Stimulated activated naive CD8-positive, alpha-beta T cell treated with anti-CD3 and anti-CD28 coated beads, Interleukin-15, Interleukin-2, amounts not matched to agents 100 U/mL and 50 U/mL, for 24 hours (primary cell): ENCODE results near the gene INSM1.

Experiments
- ATAC-seq: fragments of 150-1000 bp; cut with Tn5 transposase; one replicate; pipeline ENCODE4 v1.10.0; 2021
- DNase-seq: peaks from one replicate; pipeline ENCODE4 v3.0.0; 2021

INSM1 gene

DNA sequence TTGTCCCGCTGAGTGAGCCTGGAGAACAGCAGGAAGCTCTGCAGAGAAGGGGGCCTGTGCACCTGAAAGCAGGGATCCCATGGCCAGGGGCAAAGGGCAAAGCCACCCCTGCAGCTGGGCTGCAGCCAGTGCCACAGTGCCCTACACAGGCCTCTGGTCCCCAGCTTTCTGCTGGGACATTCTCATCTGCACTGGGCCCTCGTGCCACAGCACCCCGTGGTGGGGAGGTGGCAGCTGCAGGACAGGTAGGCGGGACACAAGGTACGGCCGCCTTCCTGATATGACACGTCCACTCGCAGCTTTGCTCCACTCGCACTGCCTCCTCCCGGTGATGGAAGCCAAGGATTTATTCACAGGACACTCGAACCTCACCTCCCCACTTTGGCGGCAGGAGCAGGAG, 27.2 kb downstream of the INSM1 start:
- ATAC-seq: no peak

DNA sequence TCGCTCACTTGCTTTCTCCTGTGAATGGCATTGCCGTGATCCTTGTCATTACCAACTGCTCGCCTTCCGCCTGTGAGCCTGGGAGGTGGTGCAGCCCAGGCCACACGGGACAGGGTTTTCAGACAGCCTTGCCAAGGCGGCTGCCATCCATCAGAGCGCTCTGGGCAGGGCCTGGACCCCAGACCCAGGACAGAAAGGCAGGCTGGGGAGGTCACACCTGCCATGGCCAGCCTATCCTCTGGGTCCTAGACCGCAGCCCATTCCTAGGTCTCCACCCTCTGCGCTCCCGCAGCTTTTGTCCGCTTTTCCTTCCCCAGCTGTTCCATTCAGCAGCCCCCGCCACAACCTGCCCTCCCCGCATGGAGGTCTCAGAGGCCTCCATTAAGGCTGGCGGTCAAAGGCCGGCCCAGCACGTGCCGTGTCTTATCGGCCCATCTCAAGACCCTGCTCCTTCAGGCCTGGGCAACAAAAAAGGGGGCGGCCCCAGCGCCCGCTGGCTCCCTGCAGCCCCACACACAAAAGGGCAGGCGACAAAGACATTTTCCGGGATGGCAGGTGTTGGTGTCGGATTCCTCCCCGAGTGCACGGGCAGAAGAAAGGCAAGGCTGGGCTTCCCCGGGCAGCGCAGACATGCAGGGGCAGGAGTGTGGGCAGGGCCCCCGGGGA, 28.1 kb downstream of the INSM1 start:
- no peak for ATAC-seq
- no peak for DNase-seq

More for the DNA sequence above, 27.2 kb downstream of the INSM1 start:
- no peak for DNase-seq

DNA sequence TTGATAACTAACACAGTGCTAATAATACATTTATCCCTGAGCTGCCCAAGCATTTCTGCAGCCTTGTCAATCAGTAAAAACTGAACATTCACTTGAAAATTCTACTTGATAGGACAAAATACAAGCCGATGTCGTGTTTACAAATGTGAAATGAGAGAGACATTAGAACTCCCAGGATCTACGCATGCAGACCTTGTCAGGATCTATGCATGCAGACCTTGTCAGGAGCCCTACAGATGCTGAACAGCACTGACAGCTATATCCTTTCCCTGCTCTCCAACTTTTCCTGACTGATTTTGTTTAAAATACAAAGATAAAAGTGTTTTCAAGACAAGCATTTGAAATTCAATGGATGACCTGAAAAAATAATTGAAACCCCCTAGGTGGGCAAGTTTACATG, 28.9 kb downstream of the INSM1 start:
- DNase-seq (no peak), ATAC-seq (no peak)

- ATAC-seq (no peak), DNase-seq (no peak)
Observed at GRCh38 chr20:20398123-20398522, 30.2 kb downstream of the INSM1 start.

DNA sequence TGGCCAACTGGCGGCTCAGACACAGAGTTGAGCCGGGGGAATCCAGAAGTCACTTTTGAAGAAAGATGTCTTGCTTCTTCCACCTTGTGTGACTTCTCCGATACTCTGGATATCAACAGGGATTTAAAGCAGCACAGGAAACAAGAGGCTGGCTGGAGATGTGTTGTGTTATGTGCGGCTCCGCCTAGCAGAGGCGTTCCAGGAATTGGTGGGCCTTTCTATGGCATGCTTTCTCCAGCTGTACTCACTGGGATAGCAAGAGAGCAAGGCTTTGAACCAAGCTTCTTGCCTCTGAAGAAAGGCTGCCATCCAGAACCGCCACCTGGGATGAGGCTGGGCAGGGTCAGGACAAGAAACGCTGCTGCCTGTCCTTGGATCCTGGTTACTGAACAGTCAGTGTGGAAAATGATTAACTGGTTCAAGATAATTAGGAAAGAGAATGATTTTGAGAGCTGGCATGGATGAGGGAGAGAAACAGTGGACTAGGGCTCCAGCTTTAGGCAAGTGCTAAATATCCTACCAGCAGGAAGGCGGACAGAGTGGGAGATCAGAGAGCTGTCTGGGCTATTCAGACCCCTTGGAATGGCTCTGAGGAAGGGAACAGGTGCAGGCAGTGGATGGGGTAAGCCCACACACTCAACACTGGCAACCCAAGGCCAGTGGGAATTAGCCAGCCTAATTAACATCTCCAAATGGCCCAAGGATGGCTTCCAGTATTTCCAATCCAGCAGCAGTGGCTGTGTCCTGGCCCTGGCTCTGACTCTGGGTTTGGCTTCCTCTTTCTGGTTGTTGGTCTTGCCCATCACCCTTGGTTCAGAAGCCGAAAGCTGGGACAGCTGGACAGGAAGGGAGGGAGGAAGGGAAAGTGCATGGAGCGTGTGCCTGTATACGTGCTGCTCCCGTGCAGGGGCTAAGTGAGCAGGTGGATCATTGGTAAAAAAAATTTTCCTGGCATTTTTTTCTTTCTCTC, 31.9 kb downstream of the INSM1 start:
- no peak for DNase-seq
- no peak for ATAC-seq

- DNase-seq: no peak
- ATAC-seq: no peak
Observed at GRCh38 chr20:20401991-20402390, 34.1 kb downstream of the INSM1 start.

DNA sequence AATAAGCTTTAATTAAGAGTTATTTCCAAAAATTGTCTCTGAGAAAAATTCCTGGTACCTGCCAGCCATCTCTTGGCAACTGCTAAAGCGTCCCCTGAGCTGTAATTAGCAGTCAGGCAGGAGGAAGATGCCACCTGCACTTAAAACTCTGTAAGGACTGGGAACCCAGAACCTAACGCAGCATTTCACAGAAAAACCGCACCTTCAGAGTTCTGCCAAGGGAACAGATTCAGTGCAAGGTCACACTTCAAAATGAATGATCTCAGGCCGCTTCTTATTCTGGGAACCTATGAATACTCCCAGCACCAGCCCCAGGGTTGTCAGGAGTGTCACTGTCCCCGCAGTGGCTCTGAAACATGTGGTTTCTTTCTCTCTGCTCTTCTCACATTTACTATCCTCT, 36.7 kb downstream of the INSM1 start:
- no peak for ATAC-seq
- no peak for DNase-seq

GRCh38 chr20:20405623-20406022, 37.7 kb downstream of the INSM1 start:
- no peak for ATAC-seq
- DNase-seq: no peak

DNA sequence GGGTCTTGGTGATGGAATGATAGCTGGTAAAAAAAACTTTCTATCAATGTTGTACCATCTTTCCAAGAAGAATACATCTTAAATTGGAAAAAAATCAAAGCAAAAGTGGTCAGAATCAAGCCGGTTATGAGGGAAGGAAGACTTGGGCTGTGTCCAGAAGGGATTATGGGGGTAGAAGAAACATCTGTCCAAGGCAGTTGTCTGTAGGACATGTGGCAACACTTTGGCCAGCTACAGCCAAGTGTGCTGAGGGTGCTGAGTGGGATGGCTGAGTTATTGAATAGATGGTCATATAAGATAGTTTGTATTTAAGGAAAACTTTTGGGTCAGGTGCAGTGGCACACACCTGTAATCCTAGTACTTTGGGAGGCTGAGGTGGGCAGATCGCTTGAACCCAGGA, 38.4 kb downstream of the INSM1 start:
- DNase-seq (no peak), ATAC-seq (no peak)

DNA sequence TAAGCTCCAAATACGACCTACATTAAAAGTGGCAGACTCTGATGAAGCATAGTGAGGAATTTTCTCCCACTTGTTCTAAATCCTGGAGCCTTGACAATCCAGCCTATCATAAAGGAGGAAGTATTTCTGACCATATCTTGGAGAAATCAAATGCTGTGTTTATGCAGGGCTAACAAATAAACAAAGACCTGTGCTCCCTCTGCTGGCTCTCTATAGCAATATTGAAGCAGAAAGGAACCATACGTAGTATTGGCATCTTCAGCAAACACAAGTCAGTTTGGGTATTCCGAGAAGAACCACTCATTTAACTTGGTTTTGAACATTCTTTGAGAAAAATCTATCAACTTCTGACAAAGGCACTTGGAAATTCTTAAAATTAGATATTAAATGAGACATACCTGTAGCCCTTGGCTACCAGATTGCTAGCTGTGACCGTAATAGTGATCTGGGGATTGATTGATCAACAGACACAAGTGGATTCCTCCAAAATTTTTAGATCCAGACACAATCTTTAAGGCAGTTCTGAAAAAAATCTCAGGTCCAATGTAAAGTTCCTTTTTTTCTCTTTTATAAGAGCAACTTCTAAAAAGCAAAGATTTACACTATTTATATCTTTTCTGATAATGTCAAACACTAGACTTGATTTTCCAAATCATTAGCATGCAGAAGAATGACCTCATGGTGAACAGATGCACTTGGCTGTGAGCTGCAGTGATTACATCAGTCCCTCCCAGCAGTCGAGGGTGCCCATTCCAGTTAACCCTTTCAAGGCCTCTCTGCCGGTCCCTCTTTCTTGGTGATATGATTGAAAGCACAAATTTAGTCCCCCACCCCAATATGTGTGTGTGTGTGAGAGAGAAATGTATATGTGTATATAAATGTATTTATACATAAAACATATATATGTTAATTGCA, 40.2 kb downstream of the INSM1 start:
- DNase-seq (no peak), ATAC-seq (no peak)

DNA sequence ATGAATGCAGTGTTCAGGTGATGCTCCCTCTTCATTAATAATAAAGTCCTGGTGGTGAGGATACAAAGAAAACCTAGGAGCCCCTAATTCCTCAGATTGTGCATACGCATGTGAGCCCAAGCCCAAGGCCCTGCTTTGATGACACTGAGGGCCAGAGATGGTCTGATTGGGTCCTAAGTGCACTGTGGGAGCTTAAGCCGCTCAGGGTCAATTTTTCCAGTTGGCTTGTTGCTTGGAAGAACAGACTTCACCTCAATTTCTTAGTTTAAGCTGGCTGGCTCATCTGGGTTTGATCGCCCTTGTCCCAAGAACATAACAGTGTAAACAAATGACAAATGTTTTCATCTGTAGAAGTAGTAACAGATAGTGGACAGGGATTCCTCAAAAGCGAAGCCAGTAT, 41.4 kb downstream of the INSM1 start:
- no peak for ATAC-seq
- DNase-seq: no peak

GRCh38 chr20:20410678-20411077, 42.8 kb downstream of the INSM1 start:
- no peak for ATAC-seq
- DNase-seq: no peak

- ATAC-seq: no peak
- no peak for DNase-seq
Observed at GRCh38 chr20:20411402-20411801, 43.5 kb downstream of the INSM1 start.

GRCh38 chr20:20411836-20412235, 43.9 kb downstream of the INSM1 start:
- DNase-seq: no peak
- ATAC-seq: no peak

DNA sequence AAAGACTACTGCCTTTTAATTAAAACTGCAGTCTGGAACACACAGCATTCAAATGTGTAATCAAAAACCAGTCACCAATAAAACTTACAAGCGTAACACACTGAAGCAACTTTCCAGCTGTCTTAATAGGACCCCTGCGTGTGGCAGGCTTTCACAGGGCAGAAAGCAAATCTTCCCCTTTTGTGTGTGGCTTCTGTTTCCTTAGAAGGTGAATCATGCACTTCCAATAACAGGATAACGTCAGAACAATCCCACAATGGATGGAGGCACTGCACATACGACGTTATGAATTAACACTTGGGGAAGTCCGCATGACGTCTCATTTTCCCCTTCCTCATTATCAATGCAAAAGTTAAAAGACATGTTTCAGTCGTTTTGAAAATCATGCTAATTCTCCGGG, 44.8 kb downstream of the INSM1 start:
- ATAC-seq: peak; percentile 84
- peak; percentile 32 for DNase-seq

DNA sequence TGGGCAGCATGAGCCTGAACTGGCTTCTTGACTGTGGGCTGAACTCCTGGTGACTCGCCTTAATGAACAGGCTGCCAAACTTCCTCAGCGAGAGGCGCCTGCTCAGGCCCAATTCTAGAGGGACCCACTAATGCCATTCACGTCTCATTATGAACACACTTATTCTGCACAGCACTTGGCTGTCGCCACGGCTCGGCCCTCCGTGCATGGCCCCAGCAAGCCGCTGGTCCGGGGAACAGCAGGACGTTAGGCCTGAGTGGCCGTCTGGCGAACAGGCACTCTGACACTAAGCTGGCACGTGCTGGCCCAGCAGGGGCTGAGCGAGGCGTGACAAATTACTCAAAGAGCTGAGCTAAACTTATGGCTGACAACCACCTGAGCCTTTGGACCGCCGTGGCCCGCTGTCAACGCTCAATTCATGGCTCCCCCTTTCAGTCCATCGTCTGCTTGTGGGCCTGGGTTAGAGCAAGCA, 45.9 kb downstream of the INSM1 start:
- DNase-seq (no peak), ATAC-seq (no peak)

DNA sequence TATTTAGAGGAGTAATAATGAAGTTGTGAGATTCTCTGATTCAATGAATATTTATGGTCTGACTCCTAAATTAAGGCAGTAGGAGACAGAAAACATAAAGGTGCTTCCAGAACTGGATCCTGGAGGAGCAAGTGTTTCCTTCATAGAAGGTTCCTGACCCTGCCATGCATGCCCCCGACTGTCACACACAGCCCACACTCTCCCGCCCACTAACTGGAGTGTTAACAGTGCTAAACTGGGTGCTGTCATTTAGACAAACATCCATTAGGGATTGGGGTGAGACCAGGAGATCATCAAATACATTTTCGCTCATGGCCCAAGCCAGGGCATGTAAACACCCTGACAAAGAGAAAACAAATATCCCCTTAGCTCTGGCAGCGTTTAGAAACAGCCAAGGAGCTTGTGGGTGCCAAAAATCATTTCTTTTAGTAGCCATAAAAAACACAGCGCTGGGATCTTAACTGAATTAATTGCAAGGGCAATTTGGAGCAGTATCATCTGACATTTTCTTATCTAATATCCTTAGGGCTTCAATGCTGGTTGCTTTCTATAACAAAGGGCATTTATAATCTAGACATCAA, 46.8 kb downstream of the INSM1 start:
- DNase-seq: no peak

GRCh38 chr20:20415321-20415720, 47.4 kb downstream of the INSM1 start:
- DNase-seq (no peak), ATAC-seq (no peak)

More for the DNA sequence above, 46.8 kb downstream of the INSM1 start:
- no peak for ATAC-seq

GRCh38 chr20:20417876-20418676, 50.2 kb downstream of the INSM1 start:
- no peak for DNase-seq
- peak; percentile 81 for ATAC-seq
